Measurements from ENCODE around the gene KCNT2.

The KCNT2 gene

DNA sequence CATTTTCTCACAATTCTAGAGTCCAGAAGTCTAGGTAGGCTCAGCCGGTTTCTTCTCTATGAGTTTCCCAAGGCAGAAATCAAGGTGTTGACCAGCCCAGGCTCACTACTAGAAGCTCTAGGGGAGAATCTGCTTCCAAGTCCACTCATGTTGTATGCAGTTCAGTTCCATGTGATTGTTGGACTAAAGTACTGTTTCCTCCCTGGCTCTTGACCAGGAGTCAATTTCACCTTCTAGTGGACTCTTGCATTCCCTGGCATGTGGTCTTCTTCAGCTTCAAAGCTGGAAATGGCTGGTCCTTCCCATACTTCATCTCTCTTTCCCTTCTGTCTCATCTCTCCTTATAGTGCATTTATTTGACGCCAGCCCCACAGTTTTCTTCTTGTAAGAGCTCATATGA lies 153.4 kb downstream of the KCNT2 start:
- Histone ChIP-seq H3K4me1 (ENCODE audit: insufficient read depth, insufficient read length) (no peaks in the 10 kb centered on the region), H3K9me3 (ENCODE audit: insufficient read depth, low read length) (no peaks in the 10 kb centered on the region), H3K9ac (ENCODE audit: insufficient read length, low read depth) (no peak overlapping the region), H3K36me3 (ENCODE audit: insufficient read depth, insufficient read length, low read length) (no peaks in the 10 kb centered on the region), H3K27me3 (ENCODE audit: insufficient read depth, insufficient read length) (no peaks in the 10 kb centered on the region), H3K4me3 (ENCODE audit: insufficient read length, low read depth) (no peak overlapping the region)
- no peak for TF ChIP-seq ZNF274 (IDR thresholded peaks at IDR 0.05; ENCODE audit: low read depth, low read length)
- no peak for TF ChIP-seq SUZ12 (IDR thresholded peaks at IDR 0.05; ENCODE audit: extremely low read depth, insufficient read depth, insufficient read length)
- no peak for TF ChIP-seq YY1 (IDR thresholded peaks at IDR 0.05; ENCODE audit: insufficient read depth, insufficient read length)
- DNase-seq (ENCODE audit: low read depth, low spot score), result no peak

- no peaks in the 10 kb centered on the region for H3K9me3 ChIP-seq (ENCODE audit: insufficient read depth, low read length)
- TF ChIP-seq ZNF274 (IDR thresholded peaks at IDR 0.05; ENCODE audit: low read depth, low read length) (no peak), SUZ12 (IDR thresholded peaks at IDR 0.05; ENCODE audit: extremely low read depth, insufficient read depth, insufficient read length) (no peak), YY1 (IDR thresholded peaks at IDR 0.05; ENCODE audit: insufficient read depth, insufficient read length) (no peak)
- DNase-seq (ENCODE audit: low read depth, low spot score), result no peak
- H3K36me3 ChIP-seq (ENCODE audit: insufficient read depth, insufficient read length, low read length), result no peaks in the 10 kb centered on the region
- H3K4me1 ChIP-seq (ENCODE audit: insufficient read depth, insufficient read length), result no peaks in the 10 kb centered on the region
- no peaks in the 10 kb centered on the region for H3K27me3 ChIP-seq (ENCODE audit: insufficient read depth, insufficient read length)
- H3K4me3 ChIP-seq (ENCODE audit: insufficient read length, low read depth), result no peak overlapping the region
- no peak overlapping the region for H3K9ac ChIP-seq (ENCODE audit: insufficient read length, low read depth)
Measured at GRCh38 chr1:196451103-196451502, 157.1 kb downstream of the KCNT2 start.

GRCh38 chr1:196450143-196451095 lies 157.8 kb downstream of the KCNT2 start:
- no peaks in the 10 kb centered on the region for H3K4me1 ChIP-seq (ENCODE audit: insufficient read depth, insufficient read length)
- no peak for DNase-seq (ENCODE audit: low read depth, low spot score)
- H3K9me3 ChIP-seq (ENCODE audit: insufficient read depth, low read length), result no peaks in the 10 kb centered on the region
- no peaks in the 10 kb centered on the region for H3K36me3 ChIP-seq (ENCODE audit: insufficient read depth, insufficient read length, low read length)
- no peak overlapping the region for H3K9ac ChIP-seq (ENCODE audit: insufficient read length, low read depth)
- no peak for TF ChIP-seq ZNF274 (IDR thresholded peaks at IDR 0.05; ENCODE audit: low read depth, low read length)
- no peak for TF ChIP-seq SUZ12 (IDR thresholded peaks at IDR 0.05; ENCODE audit: extremely low read depth, insufficient read depth, insufficient read length)
- TF ChIP-seq YY1 (IDR thresholded peaks at IDR 0.05; ENCODE audit: insufficient read depth, insufficient read length), result no peak
- no peaks in the 10 kb centered on the region for H3K27me3 ChIP-seq (ENCODE audit: insufficient read depth, insufficient read length)
- no peak overlapping the region for H3K4me3 ChIP-seq (ENCODE audit: insufficient read length, low read depth)

DNA sequence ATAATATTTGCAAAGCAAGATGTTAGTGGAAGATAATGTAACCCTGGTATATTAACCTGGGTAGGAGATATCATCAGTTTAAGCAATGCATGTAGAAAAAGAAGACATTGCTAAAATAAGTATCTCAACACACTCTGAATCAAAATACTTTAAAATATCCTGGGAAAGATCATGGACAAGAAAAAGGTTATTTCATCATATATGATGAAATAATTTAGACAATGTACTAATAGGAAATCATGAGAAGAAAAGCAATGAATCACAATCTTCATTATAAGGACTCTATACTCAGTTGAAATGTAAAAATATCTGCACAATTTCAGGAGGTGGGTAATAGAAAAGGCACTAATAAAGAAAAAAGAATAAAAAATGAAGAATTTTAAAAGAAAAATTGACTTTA lies 158.8 kb downstream of the KCNT2 start:
- H3K4me3 ChIP-seq (ENCODE audit: insufficient read length, low read depth), result no peak overlapping the region
- H3K4me1 ChIP-seq (ENCODE audit: insufficient read depth, insufficient read length), result no peaks in the 10 kb centered on the region
- H3K27me3 ChIP-seq (ENCODE audit: insufficient read depth, insufficient read length), result no peaks in the 10 kb centered on the region
- no peaks in the 10 kb centered on the region for H3K9me3 ChIP-seq (ENCODE audit: insufficient read depth, low read length)
- H3K9ac ChIP-seq (ENCODE audit: insufficient read length, low read depth), result no peak overlapping the region
- no peaks in the 10 kb centered on the region for H3K36me3 ChIP-seq (ENCODE audit: insufficient read depth, insufficient read length, low read length)
- DNase-seq (ENCODE audit: low read depth, low spot score), result no peak
- TF ChIP-seq ZNF274 (IDR thresholded peaks at IDR 0.05; ENCODE audit: low read depth, low read length) (no peak), SUZ12 (IDR thresholded peaks at IDR 0.05; ENCODE audit: extremely low read depth, insufficient read depth, insufficient read length) (no peak), YY1 (IDR thresholded peaks at IDR 0.05; ENCODE audit: insufficient read depth, insufficient read length) (no peak)

- no peak for DNase-seq (ENCODE audit: low read depth, low spot score)
- H3K4me1 ChIP-seq (ENCODE audit: insufficient read depth, insufficient read length), result no peaks in the 10 kb centered on the region
- H3K4me3 ChIP-seq (ENCODE audit: insufficient read length, low read depth), result no peak overlapping the region
- H3K9ac ChIP-seq (ENCODE audit: insufficient read length, low read depth), result no peak overlapping the region
- H3K9me3 ChIP-seq (ENCODE audit: insufficient read depth, low read length), result no peaks in the 10 kb centered on the region
- TF ChIP-seq ZNF274 (IDR thresholded peaks at IDR 0.05; ENCODE audit: low read depth, low read length) (no peak), SUZ12 (IDR thresholded peaks at IDR 0.05; ENCODE audit: extremely low read depth, insufficient read depth, insufficient read length) (no peak), YY1 (IDR thresholded peaks at IDR 0.05; ENCODE audit: insufficient read depth, insufficient read length) (no peak)
- no peaks in the 10 kb centered on the region for H3K27me3 ChIP-seq (ENCODE audit: insufficient read depth, insufficient read length)
- H3K36me3 ChIP-seq (ENCODE audit: insufficient read depth, insufficient read length, low read length), result no peaks in the 10 kb centered on the region
Measured at GRCh38 chr1:196445775-196446174, 162.5 kb downstream of the KCNT2 start.

- TF ChIP-seq ZNF274 (IDR thresholded peaks at IDR 0.05; ENCODE audit: low read depth, low read length) (no peak), YY1 (IDR thresholded peaks at IDR 0.05; ENCODE audit: insufficient read depth, insufficient read length) (no peak), SUZ12 (IDR thresholded peaks at IDR 0.05; ENCODE audit: extremely low read depth, insufficient read depth, insufficient read length) (no peak)
- no peaks in the 10 kb centered on the region for H3K9me3 ChIP-seq (ENCODE audit: insufficient read depth, low read length)
- H3K9ac ChIP-seq (ENCODE audit: insufficient read length, low read depth), result no peak overlapping the region
- no peak overlapping the region for H3K4me3 ChIP-seq (ENCODE audit: insufficient read length, low read depth)
- H3K4me1 ChIP-seq (ENCODE audit: insufficient read depth, insufficient read length), result no peaks in the 10 kb centered on the region
- no peaks in the 10 kb centered on the region for H3K36me3 ChIP-seq (ENCODE audit: insufficient read depth, insufficient read length, low read length)
- H3K27me3 ChIP-seq (ENCODE audit: insufficient read depth, insufficient read length), result no peaks in the 10 kb centered on the region
- DNase-seq (ENCODE audit: low read depth, low spot score), result no peak
Measured at GRCh38 chr1:196444634-196445033, 163.6 kb downstream of the KCNT2 start.

DNA sequence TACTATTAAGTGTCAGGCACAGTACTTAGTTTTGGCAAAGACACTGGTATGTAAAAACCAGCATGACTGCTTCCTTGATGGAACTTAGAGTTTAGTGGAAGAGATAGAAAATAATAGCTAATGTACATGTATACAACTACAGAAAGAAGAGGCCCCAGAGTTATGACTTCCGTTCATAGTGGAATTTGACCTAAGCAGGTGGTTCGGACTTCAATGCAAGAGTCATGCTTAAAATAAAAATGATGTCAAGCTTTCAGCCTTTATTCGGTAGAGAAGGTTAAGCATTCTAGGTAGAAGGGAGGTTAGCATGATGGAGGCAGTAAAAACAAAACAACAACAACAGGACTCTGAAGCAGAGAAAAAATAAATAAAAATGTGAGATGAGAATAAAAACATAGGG lies 165.9 kb downstream of the KCNT2 start:
- DNase-seq (ENCODE audit: low read depth, low spot score), result no peak
- no peak overlapping the region for H3K9ac ChIP-seq (ENCODE audit: insufficient read length, low read depth)
- TF ChIP-seq ZNF274 (IDR thresholded peaks at IDR 0.05; ENCODE audit: low read depth, low read length), result no peak
- no peak for TF ChIP-seq SUZ12 (IDR thresholded peaks at IDR 0.05; ENCODE audit: extremely low read depth, insufficient read depth, insufficient read length)
- no peak for TF ChIP-seq YY1 (IDR thresholded peaks at IDR 0.05; ENCODE audit: insufficient read depth, insufficient read length)
- H3K9me3 ChIP-seq (ENCODE audit: insufficient read depth, low read length), result no peaks in the 10 kb centered on the region
- no peaks in the 10 kb centered on the region for H3K36me3 ChIP-seq (ENCODE audit: insufficient read depth, insufficient read length, low read length)
- no peaks in the 10 kb centered on the region for H3K4me1 ChIP-seq (ENCODE audit: insufficient read depth, insufficient read length)
- no peak overlapping the region for H3K4me3 ChIP-seq (ENCODE audit: insufficient read length, low read depth)
- H3K27me3 ChIP-seq (ENCODE audit: insufficient read depth, insufficient read length), result no peaks in the 10 kb centered on the region

Measured in NT2/D1 (cell line).